Measurements from ENCODE around the gene AHI1. TPM values are rescaled to one million over a fixed set of nuclear protein-coding genes. Genes with fewer than 3 reads are reported as not detected.
A peak's percentile ranks its signal among the peaks of the same experiment; 100 is the strongest.

The AHI1 gene
- total and polyA plus RNA-seq, 2 of the 13 experiments (the other 11 are each of a cell fraction or from before 2014, with no cell fraction given), result 7.2 to 18.6 TPM

DNA sequence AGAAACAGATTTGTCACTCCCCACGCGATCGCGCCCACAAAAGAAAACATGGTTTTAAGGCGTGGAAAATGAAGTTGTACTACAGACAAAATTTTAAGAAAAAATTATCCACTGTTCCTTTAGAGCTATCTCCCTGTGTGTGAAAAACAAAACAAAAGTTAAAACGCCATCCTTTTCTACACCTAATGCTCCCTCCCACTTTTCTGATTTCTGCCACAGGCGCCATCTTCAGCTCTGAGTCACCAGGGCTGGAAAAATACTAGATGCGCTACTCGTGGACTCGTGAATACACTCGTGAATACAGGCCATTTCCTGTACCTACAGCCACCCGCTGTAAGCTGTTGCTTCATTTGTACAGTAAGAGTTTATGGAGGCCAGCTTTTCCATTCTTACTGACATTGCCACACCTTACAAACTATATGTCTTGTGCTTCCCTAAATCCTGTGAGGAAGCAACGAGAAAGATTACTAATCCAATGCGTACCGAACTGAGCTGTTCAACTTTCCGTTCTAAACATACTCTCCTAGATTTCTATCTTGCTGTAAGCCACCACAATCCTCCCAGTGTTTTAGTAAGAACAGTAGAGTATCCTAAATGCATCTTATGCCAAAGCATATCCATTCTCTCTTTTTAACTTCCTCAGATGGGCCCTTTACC is 773 bp upstream of the AHI1 start (continued):
- TF ChIP-seq, protein P1, sequence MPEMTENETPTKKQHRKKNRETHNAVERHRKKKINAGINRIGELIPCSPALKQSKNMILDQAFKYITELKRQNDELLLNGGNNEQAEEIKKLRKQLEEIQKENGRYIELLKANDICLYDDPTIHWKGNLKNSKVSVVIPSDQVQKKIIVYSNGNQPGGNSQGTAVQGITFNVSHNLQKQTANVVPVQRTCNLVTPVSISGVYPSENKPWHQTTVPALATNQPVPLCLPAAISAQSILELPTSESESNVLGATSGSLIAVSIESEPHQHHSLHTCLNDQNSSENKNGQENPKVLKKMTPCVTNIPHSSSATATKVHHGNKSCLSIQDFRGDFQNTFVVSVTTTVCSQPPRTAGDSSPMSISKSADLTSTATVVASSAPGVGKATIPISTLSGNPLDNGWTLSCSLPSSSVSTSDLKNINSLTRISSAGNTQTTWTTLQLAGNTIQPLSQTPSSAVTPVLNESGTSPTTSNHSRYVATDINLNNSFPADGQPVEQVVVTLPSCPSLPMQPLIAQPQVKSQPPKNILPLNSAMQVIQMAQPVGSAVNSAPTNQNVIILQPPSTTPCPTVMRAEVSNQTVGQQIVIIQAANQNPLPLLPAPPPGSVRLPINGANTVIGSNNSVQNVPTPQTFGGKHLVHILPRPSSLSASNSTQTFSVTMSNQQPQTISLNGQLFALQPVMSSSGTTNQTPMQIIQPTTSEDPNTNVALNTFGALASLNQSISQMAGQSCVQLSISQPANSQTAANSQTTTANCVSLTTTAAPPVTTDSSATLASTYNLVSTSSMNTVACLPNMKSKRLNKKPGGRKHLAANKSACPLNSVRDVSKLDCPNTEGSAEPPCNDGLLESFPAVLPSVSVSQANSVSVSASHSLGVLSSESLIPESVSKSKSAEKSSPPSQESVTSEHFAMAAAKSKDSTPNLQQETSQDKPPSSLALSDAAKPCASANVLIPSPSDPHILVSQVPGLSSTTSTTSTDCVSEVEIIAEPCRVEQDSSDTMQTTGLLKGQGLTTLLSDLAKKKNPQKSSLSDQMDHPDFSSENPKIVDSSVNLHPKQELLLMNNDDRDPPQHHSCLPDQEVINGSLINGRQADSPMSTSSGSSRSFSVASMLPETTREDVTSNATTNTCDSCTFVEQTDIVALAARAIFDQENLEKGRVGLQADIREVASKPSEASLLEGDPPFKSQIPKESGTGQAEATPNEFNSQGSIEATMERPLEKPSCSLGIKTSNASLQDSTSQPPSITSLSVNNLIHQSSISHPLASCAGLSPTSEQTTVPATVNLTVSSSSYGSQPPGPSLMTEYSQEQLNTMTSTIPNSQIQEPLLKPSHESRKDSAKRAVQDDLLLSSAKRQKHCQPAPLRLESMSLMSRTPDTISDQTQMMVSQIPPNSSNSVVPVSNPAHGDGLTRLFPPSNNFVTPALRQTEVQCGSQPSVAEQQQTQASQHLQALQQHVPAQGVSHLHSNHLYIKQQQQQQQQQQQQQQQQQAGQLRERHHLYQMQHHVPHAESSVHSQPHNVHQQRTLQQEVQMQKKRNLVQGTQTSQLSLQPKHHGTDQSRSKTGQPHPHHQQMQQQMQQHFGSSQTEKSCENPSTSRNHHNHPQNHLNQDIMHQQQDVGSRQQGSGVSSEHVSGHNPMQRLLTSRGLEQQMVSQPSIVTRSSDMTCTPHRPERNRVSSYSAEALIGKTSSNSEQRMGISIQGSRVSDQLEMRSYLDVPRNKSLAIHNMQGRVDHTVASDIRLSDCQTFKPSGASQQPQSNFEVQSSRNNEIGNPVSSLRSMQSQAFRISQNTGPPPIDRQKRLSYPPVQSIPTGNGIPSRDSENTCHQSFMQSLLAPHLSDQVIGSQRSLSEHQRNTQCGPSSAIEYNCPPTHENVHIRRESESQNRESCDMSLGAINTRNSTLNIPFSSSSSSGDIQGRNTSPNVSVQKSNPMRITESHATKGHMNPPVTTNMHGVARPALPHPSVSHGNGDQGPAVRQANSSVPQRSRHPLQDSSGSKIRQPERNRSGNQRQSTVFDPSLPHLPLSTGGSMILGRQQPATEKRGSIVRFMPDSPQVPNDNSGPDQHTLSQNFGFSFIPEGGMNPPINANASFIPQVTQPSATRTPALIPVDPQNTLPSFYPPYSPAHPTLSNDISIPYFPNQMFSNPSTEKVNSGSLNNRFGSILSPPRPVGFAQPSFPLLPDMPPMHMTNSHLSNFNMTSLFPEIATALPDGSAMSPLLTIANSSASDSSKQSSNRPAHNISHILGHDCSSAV (CRISPR knock-in tag; IDR thresholded peaks at IDR 0.05; ENCODE audit: borderline replicate concordance), result no peak
- no peak for TF ChIP-seq ZNF296 (CRISPR knock-in tag; conservative IDR thresholded peaks at IDR 0.05)
- TF ChIP-seq, protein P2, sequence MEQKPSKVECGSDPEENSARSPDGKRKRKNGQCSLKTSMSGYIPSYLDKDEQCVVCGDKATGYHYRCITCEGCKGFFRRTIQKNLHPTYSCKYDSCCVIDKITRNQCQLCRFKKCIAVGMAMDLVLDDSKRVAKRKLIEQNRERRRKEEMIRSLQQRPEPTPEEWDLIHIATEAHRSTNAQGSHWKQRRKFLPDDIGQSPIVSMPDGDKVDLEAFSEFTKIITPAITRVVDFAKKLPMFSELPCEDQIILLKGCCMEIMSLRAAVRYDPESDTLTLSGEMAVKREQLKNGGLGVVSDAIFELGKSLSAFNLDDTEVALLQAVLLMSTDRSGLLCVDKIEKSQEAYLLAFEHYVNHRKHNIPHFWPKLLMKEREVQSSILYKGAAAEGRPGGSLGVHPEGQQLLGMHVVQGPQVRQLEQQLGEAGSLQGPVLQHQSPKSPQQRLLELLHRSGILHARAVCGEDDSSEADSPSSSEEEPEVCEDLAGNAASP (CRISPR knock-in tag; IDR thresholded peaks at IDR 0.05; ENCODE audit: borderline replicate concordance), result no peak
- peak; percentile 97 for TF ChIP-seq FOSL2 (CRISPR knock-in tag; IDR thresholded peaks at IDR 0.05)
- TF ChIP-seq ZNF589 (CRISPR knock-in tag; conservative IDR thresholded peaks at IDR 0.05), result no peak
- TF ChIP-seq ARNT (IDR thresholded peaks at IDR 0.05), result no peak
- TF ChIP-seq, protein P3, sequence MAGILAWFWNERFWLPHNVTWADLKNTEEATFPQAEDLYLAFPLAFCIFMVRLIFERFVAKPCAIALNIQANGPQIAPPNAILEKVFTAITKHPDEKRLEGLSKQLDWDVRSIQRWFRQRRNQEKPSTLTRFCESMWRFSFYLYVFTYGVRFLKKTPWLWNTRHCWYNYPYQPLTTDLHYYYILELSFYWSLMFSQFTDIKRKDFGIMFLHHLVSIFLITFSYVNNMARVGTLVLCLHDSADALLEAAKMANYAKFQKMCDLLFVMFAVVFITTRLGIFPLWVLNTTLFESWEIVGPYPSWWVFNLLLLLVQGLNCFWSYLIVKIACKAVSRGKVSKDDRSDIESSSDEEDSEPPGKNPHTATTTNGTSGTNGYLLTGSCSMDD (CRISPR knock-in tag; IDR thresholded peaks at IDR 0.05), result no peak
- TF ChIP-seq RARG (CRISPR knock-in tag; IDR thresholded peaks at IDR 0.05; ENCODE audit: low read depth), result no peak
- TF ChIP-seq MED8 (CRISPR knock-in tag; IDR thresholded peaks at IDR 0.05; ENCODE audit: insufficient replicate concordance), result no peak
- TF ChIP-seq IRF2 (CRISPR knock-in tag; IDR thresholded peaks at IDR 0.05), result no peak
- TF ChIP-seq, protein P4, sequence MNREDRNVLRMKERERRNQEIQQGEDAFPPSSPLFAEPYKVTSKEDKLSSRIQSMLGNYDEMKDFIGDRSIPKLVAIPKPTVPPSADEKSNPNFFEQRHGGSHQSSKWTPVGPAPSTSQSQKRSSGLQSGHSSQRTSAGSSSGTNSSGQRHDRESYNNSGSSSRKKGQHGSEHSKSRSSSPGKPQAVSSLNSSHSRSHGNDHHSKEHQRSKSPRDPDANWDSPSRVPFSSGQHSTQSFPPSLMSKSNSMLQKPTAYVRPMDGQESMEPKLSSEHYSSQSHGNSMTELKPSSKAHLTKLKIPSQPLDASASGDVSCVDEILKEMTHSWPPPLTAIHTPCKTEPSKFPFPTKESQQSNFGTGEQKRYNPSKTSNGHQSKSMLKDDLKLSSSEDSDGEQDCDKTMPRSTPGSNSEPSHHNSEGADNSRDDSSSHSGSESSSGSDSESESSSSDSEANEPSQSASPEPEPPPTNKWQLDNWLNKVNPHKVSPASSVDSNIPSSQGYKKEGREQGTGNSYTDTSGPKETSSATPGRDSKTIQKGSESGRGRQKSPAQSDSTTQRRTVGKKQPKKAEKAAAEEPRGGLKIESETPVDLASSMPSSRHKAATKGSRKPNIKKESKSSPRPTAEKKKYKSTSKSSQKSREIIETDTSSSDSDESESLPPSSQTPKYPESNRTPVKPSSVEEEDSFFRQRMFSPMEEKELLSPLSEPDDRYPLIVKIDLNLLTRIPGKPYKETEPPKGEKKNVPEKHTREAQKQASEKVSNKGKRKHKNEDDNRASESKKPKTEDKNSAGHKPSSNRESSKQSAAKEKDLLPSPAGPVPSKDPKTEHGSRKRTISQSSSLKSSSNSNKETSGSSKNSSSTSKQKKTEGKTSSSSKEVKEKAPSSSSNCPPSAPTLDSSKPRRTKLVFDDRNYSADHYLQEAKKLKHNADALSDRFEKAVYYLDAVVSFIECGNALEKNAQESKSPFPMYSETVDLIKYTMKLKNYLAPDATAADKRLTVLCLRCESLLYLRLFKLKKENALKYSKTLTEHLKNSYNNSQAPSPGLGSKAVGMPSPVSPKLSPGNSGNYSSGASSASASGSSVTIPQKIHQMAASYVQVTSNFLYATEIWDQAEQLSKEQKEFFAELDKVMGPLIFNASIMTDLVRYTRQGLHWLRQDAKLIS (CRISPR knock-in tag; IDR thresholded peaks at IDR 0.05), result no peak
- no peak for TF ChIP-seq ATF7-NPFF (CRISPR knock-in tag; IDR thresholded peaks at IDR 0.05; ENCODE audit: low read depth)
- TF ChIP-seq NCOA1 (CRISPR knock-in tag; IDR thresholded peaks at IDR 0.05), result 0 out of 2 replicates have a peak, but pooled peaks have one; percentile 8
- TF ChIP-seq JUN (CRISPR knock-in tag; IDR thresholded peaks at IDR 0.05), result no peak
